ENCODE results near the gene TFF2. TPM values are rescaled to one million over a fixed set of nuclear protein-coding genes. Genes with fewer than 3 reads are reported as not detected.
A peak's percentile ranks its signal among the peaks of the same experiment; 100 is the strongest.

TFF2 gene
- total RNA-seq, 2 experiments from 2014 or later, result not detected

GRCh38 chr21:42352441-42353095 lies 1.8 kb upstream of the TFF2 start:
- H3K27me3 ChIP-seq (ENCODE audit: control insufficient read depth in 1 of 2, insufficient read depth in 2 of 2, low read length in 2 of 2), result no peaks in the 10 kb centered on the region
- intact Hi-C loops (cut with DNase I, micrococcal nuclease), result no loop called here
- no peak overlapping the region for H3K4me3 ChIP-seq (ENCODE audit: low read length)
- H3K27ac ChIP-seq (ENCODE audit: low read depth in 1 of 2, low read length in 2 of 2), result no peak overlapping the region
- H3K27ac Mint-ChIP-seq, result no peak overlapping the region
- CTCF ChIA-PET, result no interaction called here
- H3K9me3 Mint-ChIP-seq, result peaks cover 7% of the 10 kb centered on the region
- ATAC-seq (ENCODE audit: poor library complexity), result no peak
- H3K36me3 Mint-ChIP-seq (ENCODE audit: low read depth), result no peaks in the 10 kb centered on the region
- H3K4me1 ChIP-seq (ENCODE audit: insufficient read depth, low read length), result no peaks in the 10 kb centered on the region
- no peaks in the 10 kb centered on the region for H3K4me1 Mint-ChIP-seq (ENCODE audit: low read depth)
- no peak overlapping the region for H3K4me3 Mint-ChIP-seq
- POLR2A ChIA-PET, result no interaction called here
- H3K9me3 ChIP-seq (ENCODE audit: control insufficient read depth in 1 of 2, insufficient read depth in 1 of 2, low read length in 2 of 2), result peaks cover 0 to 8% of the 10 kb centered on the region in 2 experiments
- DNase-seq, result peak in 1 of 14 experiments; percentile 22
- H3K36me3 ChIP-seq (ENCODE audit: insufficient read depth, low read length), result no peaks in the 10 kb centered on the region
- TF ChIP-seq CTCF (IDR thresholded peaks at IDR 0.05), result no peak
- H3K27me3 Mint-ChIP-seq, result no peaks in the 10 kb centered on the region

- Mint-ChIP-seq H3K9me3 (peaks cover 7% of the 10 kb centered on the region), H3K27me3 (no peaks in the 10 kb centered on the region), H3K4me3 (no peak overlapping the region), H3K4me1 (ENCODE audit: low read depth) (no peaks in the 10 kb centered on the region), H3K27ac (no peak overlapping the region), H3K36me3 (ENCODE audit: low read depth) (no peaks in the 10 kb centered on the region)
- Histone ChIP-seq H3K27me3 (ENCODE audit: control insufficient read depth in 1 of 2, insufficient read depth in 2 of 2, low read length in 2 of 2) (no peaks in the 10 kb centered on the region), H3K9me3 (ENCODE audit: control insufficient read depth in 1 of 2, insufficient read depth in 1 of 2, low read length in 2 of 2) (peaks cover 0 to 8% of the 10 kb centered on the region in 2 experiments), H3K36me3 (ENCODE audit: insufficient read depth, low read length) (no peaks in the 10 kb centered on the region), H3K4me1 (ENCODE audit: insufficient read depth, low read length) (no peaks in the 10 kb centered on the region), H3K4me3 (ENCODE audit: low read length) (no peak overlapping the region), H3K27ac (ENCODE audit: low read depth in 1 of 2, low read length in 2 of 2) (no peak overlapping the region)
- ATAC-seq (ENCODE audit: poor library complexity) (no peak), DNase-seq (peak in 1 of 14 experiments; percentile 25)
- intact Hi-C loops (cut with DNase I, micrococcal nuclease), result no loop called here
- ChIA-PET POLR2A (no interaction called here), CTCF (no interaction called here)
- no peak for TF ChIP-seq CTCF (IDR thresholded peaks at IDR 0.05)
These were observed 1.0 kb upstream of the TFF2 start for GRCh38 chr21:42351626-42352440.

GRCh38 chr21:42350318-42350910 lies 380 bp downstream of the TFF2 start:
- CTCF ChIA-PET, result no interaction called here

More at GRCh38 chr21:42350318-42350910, 380 bp downstream of the TFF2 start:
- Mint-ChIP-seq H3K27me3 (no peaks in the 10 kb centered on the region), H3K4me3 (no peak overlapping the region), H3K4me1 (ENCODE audit: low read depth) (no peaks in the 10 kb centered on the region), H3K9me3 (peaks cover 3% of the 10 kb centered on the region), H3K36me3 (ENCODE audit: low read depth) (no peaks in the 10 kb centered on the region), H3K27ac (no peak overlapping the region)
- no peaks in the 10 kb centered on the region for H3K4me1 ChIP-seq (ENCODE audit: insufficient read depth, low read length)
- no peaks in the 10 kb centered on the region for H3K27me3 ChIP-seq (ENCODE audit: control insufficient read depth in 1 of 2, insufficient read depth in 2 of 2, low read length in 2 of 2)
- no peak overlapping the region for H3K27ac ChIP-seq (ENCODE audit: low read depth in 1 of 2, low read length in 2 of 2)
- no peak overlapping the region for H3K4me3 ChIP-seq (ENCODE audit: low read length)
- TF ChIP-seq CTCF (IDR thresholded peaks at IDR 0.05), result no peak
- ATAC-seq (ENCODE audit: poor library complexity) (no peak), DNase-seq (peak in 1 of 14 experiments; percentile 16)
- H3K36me3 ChIP-seq (ENCODE audit: insufficient read depth, low read length), result no peaks in the 10 kb centered on the region
- H3K9me3 ChIP-seq (ENCODE audit: control insufficient read depth in 1 of 2, insufficient read depth in 1 of 2, low read length in 2 of 2), result peaks cover 0 to 6% of the 10 kb centered on the region in 2 experiments
- intact Hi-C loops (cut with DNase I, micrococcal nuclease), result no loop called here
- POLR2A ChIA-PET, result no interaction called here

All from CD4-positive, alpha-beta T cell (primary cell).